OCI-LY3 (cell line): ENCODE measurements around the gene ESR1.

Source experiments
- H2AFZ ChIP-seq: fragments of 200-600, 300-600 bp; shearing (Covaris generic); 2 replicates; pipeline ENCODE4 v1.6.0; 2014; ENCODE audit warnings: antibody characterized with exemption, low read depth, low read length
- H3K27ac ChIP-seq: fragments of 200-600, 300-600 bp; sonication (generic); 2 replicates; pipeline ENCODE4 v1.5.1; 2014; ENCODE audit warnings: mild to moderate bottlenecking, low read length, moderate library complexity, mixed read lengths
- H3K27me3 ChIP-seq: fragments of 200-600, 300-600 bp; sonication (generic); 2 replicates; pipeline ENCODE4 v1.6.1; 2014; ENCODE audit warnings: low read depth, low read length, mixed read lengths
- H3K36me3 ChIP-seq: fragments of 200-600, 300-600 bp; sonication (generic); replicated peaks from 2 replicates; pipeline ENCODE3; 2014; ENCODE audit warnings: low read depth, low read length, mixed read lengths
- H3K4me1 ChIP-seq: fragments of 300-600, 200-600 bp; sonication (generic); 2 replicates; pipeline ENCODE4 v1.6.1; 2014; ENCODE audit warnings: low read length, mixed read lengths
- H3K4me2 ChIP-seq: fragments of 200-600, 300-600 bp; sonication (generic); 2 replicates; pipeline ENCODE4 v1.6.1; 2014; ENCODE audit warnings: low read length, mixed read lengths
- H3K4me3 ChIP-seq: fragments of 300-600, 200-600 bp; sonication (generic); 2 replicates; pipeline ENCODE4 v1.5.1; 2014; ENCODE audit warnings: antibody characterized with exemption, mild to moderate bottlenecking, low read length, moderate library complexity
- H3K79me2 ChIP-seq: fragments of 300-600, 200-600 bp; shearing (Covaris generic); 2 replicates; pipeline ENCODE4 v1.6.1; 2014; ENCODE audit warnings: mild to moderate bottlenecking, low read length, mixed read lengths
- H3K9ac ChIP-seq: fragments of 300-600, 200-600 bp; shearing (Covaris generic); 2 replicates; pipeline ENCODE4 v1.6.0; 2014; ENCODE audit warnings: mild to moderate bottlenecking, low read length, moderate library complexity
- H3K9me3 ChIP-seq: fragments of 200-600, 300-600 bp; shearing (Covaris generic); 2 replicates; pipeline ENCODE4 v1.6.1; 2014; ENCODE audit warnings: low read length, mixed read lengths; ENCODE audit not compliant: insufficient read depth
- H4K20me1 ChIP-seq: fragments of 200-600, 300-600 bp; sonication (generic); 2 replicates; pipeline ENCODE4 v1.6.1; 2016; ENCODE audit warnings: low read length, mixed read lengths; ENCODE audit not compliant: insufficient read depth
- EZH2phosphoT487 ChIP-seq: fragments of 200-600 bp; shearing (Covaris generic); IDR thresholded peaks from 2 replicates; pipeline ENCODE4 v1.6.1; 2018; ENCODE audit warnings: antibody characterized with exemption, mixed run types, low read depth
- TF ChIP-seq, protein P1 (sequence below): fragments of 200-600, 300-600 bp; sonication (generic); IDR thresholded peaks from 2 replicates; pipeline ENCODE4 v1.5.1; 2014; ENCODE audit warnings: antibody characterized with exemption, low read length, low read depth

The ESR1 gene

DNA sequence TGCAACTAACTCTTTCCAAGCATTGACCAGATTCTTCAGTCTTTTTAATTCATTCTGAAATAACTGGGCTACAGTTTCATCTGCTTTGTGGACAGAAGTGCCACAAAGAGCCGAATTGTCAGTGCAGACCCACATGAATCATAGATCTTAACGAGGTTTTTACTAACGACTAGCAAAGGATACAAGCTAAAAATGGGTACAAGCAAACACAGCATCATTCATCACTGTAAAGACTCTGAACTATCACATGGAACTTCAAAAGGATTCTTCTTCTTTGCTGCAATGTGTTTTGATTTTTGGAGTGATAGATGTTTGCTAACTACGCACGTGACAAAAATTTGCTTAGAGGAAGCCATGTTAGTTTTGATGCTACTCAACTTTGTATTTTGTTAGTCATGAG, 227.1 kb downstream of the ESR1 start:
- Histone ChIP-seq H3K27me3 (no peaks in the 10 kb centered on the region), H3K79me2 (no peaks in the 10 kb centered on the region), H4K20me1 (no peaks in the 10 kb centered on the region), H3K9ac (no peak overlapping the region), H3K9me3 (no peaks in the 10 kb centered on the region), H3K4me2 (no peak overlapping the region), H3K36me3 (no peaks in the 10 kb centered on the region), H2AFZ (no peak overlapping the region), H3K27ac (no peak overlapping the region), H3K4me3 (no peak overlapping the region), H3K4me1 (no peaks in the 10 kb centered on the region)
- TF ChIP-seq EZH2phosphoT487: no peak
- TF ChIP-seq, protein P1, sequence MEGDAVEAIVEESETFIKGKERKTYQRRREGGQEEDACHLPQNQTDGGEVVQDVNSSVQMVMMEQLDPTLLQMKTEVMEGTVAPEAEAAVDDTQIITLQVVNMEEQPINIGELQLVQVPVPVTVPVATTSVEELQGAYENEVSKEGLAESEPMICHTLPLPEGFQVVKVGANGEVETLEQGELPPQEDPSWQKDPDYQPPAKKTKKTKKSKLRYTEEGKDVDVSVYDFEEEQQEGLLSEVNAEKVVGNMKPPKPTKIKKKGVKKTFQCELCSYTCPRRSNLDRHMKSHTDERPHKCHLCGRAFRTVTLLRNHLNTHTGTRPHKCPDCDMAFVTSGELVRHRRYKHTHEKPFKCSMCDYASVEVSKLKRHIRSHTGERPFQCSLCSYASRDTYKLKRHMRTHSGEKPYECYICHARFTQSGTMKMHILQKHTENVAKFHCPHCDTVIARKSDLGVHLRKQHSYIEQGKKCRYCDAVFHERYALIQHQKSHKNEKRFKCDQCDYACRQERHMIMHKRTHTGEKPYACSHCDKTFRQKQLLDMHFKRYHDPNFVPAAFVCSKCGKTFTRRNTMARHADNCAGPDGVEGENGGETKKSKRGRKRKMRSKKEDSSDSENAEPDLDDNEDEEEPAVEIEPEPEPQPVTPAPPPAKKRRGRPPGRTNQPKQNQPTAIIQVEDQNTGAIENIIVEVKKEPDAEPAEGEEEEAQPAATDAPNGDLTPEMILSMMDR: no peak

GRCh38 chr6:152046118-152046517, 238.6 kb downstream of the ESR1 start:
- Histone ChIP-seq H3K9me3 (no peaks in the 10 kb centered on the region), H4K20me1 (no peaks in the 10 kb centered on the region), H3K79me2 (no peaks in the 10 kb centered on the region), H3K4me2 (no peak overlapping the region), H2AFZ (no peak overlapping the region), H3K4me1 (no peaks in the 10 kb centered on the region), H3K27me3 (peaks cover 5% of the 10 kb centered on the region), H3K9ac (no peak overlapping the region), H3K36me3 (no peaks in the 10 kb centered on the region), H3K27ac (no peak overlapping the region), H3K4me3 (no peak overlapping the region)
- TF ChIP-seq, protein P1: no peak
- no peak for TF ChIP-seq EZH2phosphoT487

DNA sequence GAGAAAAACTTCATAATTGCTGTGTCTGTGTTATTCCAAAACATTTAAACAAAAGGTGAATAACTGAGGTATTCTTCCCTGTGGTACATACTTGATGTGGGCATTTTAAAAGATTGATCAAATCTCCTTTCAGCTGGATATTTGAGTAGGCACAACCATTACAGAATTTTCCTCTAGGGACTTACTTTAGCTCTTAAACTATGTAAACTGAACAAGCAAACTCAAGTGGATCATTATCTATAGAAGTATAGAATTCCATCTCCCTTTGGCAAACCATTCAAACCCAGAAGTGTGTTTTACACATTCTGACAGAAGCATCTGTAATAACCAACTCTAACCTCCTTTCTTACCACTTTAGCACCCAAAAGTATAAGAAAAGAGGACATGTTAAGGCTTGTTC, 241.4 kb downstream of the ESR1 start:
- no peaks in the 10 kb centered on the region for H4K20me1 ChIP-seq
- H3K4me3 ChIP-seq: no peak overlapping the region
- no peaks in the 10 kb centered on the region for H3K36me3 ChIP-seq
- peaks cover 5% of the 10 kb centered on the region for H3K27me3 ChIP-seq
- no peak for TF ChIP-seq EZH2phosphoT487
- TF ChIP-seq, protein P1: no peak
- no peak overlapping the region for H3K4me2 ChIP-seq
- no peak overlapping the region for H3K27ac ChIP-seq
- H3K9ac ChIP-seq: no peak overlapping the region
- no peak overlapping the region for H2AFZ ChIP-seq
- H3K9me3 ChIP-seq: no peaks in the 10 kb centered on the region
- no peaks in the 10 kb centered on the region for H3K4me1 ChIP-seq
- no peaks in the 10 kb centered on the region for H3K79me2 ChIP-seq

GRCh38 chr6:152049502-152049901, 242.0 kb downstream of the ESR1 start:
- H3K27ac ChIP-seq: no peak overlapping the region
- no peaks in the 10 kb centered on the region for H3K9me3 ChIP-seq
- H3K79me2 ChIP-seq: no peaks in the 10 kb centered on the region
- H2AFZ ChIP-seq: no peak overlapping the region
- H3K4me1 ChIP-seq: no peaks in the 10 kb centered on the region
- H3K9ac ChIP-seq: no peak overlapping the region
- no peaks in the 10 kb centered on the region for H4K20me1 ChIP-seq
- no peak overlapping the region for H3K4me2 ChIP-seq
- H3K4me3 ChIP-seq: no peak overlapping the region
- no peaks in the 10 kb centered on the region for H3K36me3 ChIP-seq
- H3K27me3 ChIP-seq: peaks cover 11% of the 10 kb centered on the region
- TF ChIP-seq, protein P1: no peak
- TF ChIP-seq EZH2phosphoT487: no peak
